ENCODE measurements around the gene SETD5. TPM values are rescaled to one million over a fixed set of nuclear protein-coding genes. Genes with fewer than 3 reads are reported as not detected.
A peak's percentile ranks its signal among the peaks of the same experiment; 100 is the strongest.

Gene SETD5
- total RNA-seq, 3 donors from 2014 or later, result 94.8 to 132 (median 101) TPM

- DNase-seq (no peak), ATAC-seq (no peak)
- intact Hi-C loops (cut with DNase I, micrococcal nuclease), result no loop called here
- no peak for TF ChIP-seq CTCF (IDR thresholded peaks at IDR 0.05)
- H3K4me3 ChIP-seq, result no peak overlapping the region
- peaks cover 15% of the 10 kb centered on the region for H3K4me1 ChIP-seq (ENCODE audit: low read depth)
- H3K9me3 ChIP-seq, result no peaks in the 10 kb centered on the region
- H3K36me3 ChIP-seq (ENCODE audit: low read depth), result peaks cover 7% of the 10 kb centered on the region
Observed at GRCh38 chr3:9390265-9390888, 7.0 kb upstream of the SETD5 start.

GRCh38 chr3:9392041-9392440, 5.4 kb upstream of the SETD5 start:
- H3K4me1 ChIP-seq (ENCODE audit: low read depth), result peaks cover 19% of the 10 kb centered on the region
- intact Hi-C loops (cut with DNase I, micrococcal nuclease), result no loop called here
- TF ChIP-seq CTCF (IDR thresholded peaks at IDR 0.05), result no peak

GRCh38 chr3:9395570-9396300, 1.7 kb upstream of the SETD5 start:
- Histone ChIP-seq H3K4me3 (peak overlapping the region; percentile 50), H3K4me1 (ENCODE audit: low read depth) (peaks cover 33% of the 10 kb centered on the region)
- intact Hi-C loops (cut with DNase I, micrococcal nuclease), result no loop called here

More at GRCh38 chr3:9392041-9392440, 5.4 kb upstream of the SETD5 start:
- H3K4me3 ChIP-seq, result no peak overlapping the region
- H3K36me3 ChIP-seq (ENCODE audit: low read depth), result peaks cover 7% of the 10 kb centered on the region
- no peak for DNase-seq
- no peaks in the 10 kb centered on the region for H3K9me3 ChIP-seq
- no peak for ATAC-seq

GRCh38 chr3:9396301-9396631, 1.1 kb upstream of the SETD5 start:
- TF ChIP-seq CTCF (IDR thresholded peaks at IDR 0.05), result no peak
- Histone ChIP-seq H3K36me3 (ENCODE audit: low read depth) (no peaks in the 10 kb centered on the region), H3K4me3 (peak overlapping the region; percentile 50), H3K4me1 (ENCODE audit: low read depth) (peaks cover 38% of the 10 kb centered on the region), H3K9me3 (no peaks in the 10 kb centered on the region)
- ATAC-seq (peak; percentile 68), DNase-seq (peak; percentile 90 to 95 (median 94))
- intact Hi-C loops (cut with DNase I, micrococcal nuclease), result no loop called here

More at GRCh38 chr3:9395570-9396300, 1.7 kb upstream of the SETD5 start:
- Histone ChIP-seq H3K9me3 (no peaks in the 10 kb centered on the region), H3K36me3 (ENCODE audit: low read depth) (no peaks in the 10 kb centered on the region)
- ATAC-seq (no peak), DNase-seq (no peak)
- no peak for TF ChIP-seq CTCF (IDR thresholded peaks at IDR 0.05)

- TF ChIP-seq CTCF (IDR thresholded peaks at IDR 0.05), result no peak
- peak; percentile 80 for ATAC-seq
- intact Hi-C loops (cut with DNase I, micrococcal nuclease), result no loop called here
Observed at GRCh38 chr3:9396632-9397331, 633 bp upstream of the SETD5 start.

More at GRCh38 chr3:9396632-9397331, 633 bp upstream of the SETD5 start:
- no peaks in the 10 kb centered on the region for H3K9me3 ChIP-seq
- peaks cover 44% of the 10 kb centered on the region for H3K4me1 ChIP-seq (ENCODE audit: low read depth)
- peak; percentile 99 for DNase-seq
- H3K36me3 ChIP-seq (ENCODE audit: low read depth), result no peaks in the 10 kb centered on the region
- H3K4me3 ChIP-seq, result peak overlapping the region; percentile 50
